DND-41 (cell line): Measurements from ENCODE around the gene AGAP1.

Experiments
- CTCF ChIP-seq: IDR thresholded peaks from 2 replicates; pipeline ENCODE4 v1.5.1; 2012; ENCODE audit warnings: borderline replicate concordance, low read length, moderate library complexity, mild to moderate bottlenecking; ENCODE audit not compliant: poor library complexity, severe bottlenecking; ENCODE audit errors: extremely low read depth
- EZH2 ChIP-seq: IDR thresholded peaks from 3 replicates; pipeline ENCODE4 v1.6.1; 2012; ENCODE audit warnings: borderline replicate concordance, low read depth, mild to moderate bottlenecking, moderate library complexity, low read length, inconsistent platforms; ENCODE audit not compliant: severe bottlenecking

- TF ChIP-seq CTCF (no peak), EZH2 (no peak)
Measured at GRCh38 chr2:235600926-235601325, 107.1 kb downstream of the AGAP1 start.
